ENCODE data around the gene TOM1L2. TPM values are rescaled to one million over a fixed set of nuclear protein-coding genes. Genes with fewer than 3 reads are reported as not detected.

The TOM1L2 gene
- total and polyA plus RNA-seq, 2 experiments from 2014 or later, result 25.5 to 31.0 TPM

- DNase-seq, result peak; percentile 40
- 85 to 90% methylated on average over 8 of the region's 8 CpGs for WGBS, 2 experiments (ENCODE audit: low coverage in 1 of 2, low lambda C conversion rate in 2 of 2, missing lambda C conversion rate in 2 of 2)
- Histone ChIP-seq H3K9me2 (ENCODE audit: insufficient read depth) (no peaks in the 10 kb centered on the region), H4K20me1 (ENCODE audit: insufficient read depth) (no peaks in the 10 kb centered on the region), H3K9me3 (ENCODE audit: low read depth) (no peaks in the 10 kb centered on the region), H2AFZ (no peak overlapping the region), H3F3A (ENCODE audit: insufficient read depth) (peaks cover 18% of the 10 kb centered on the region), H3K27ac (0 out of 2 replicates have a peak overlapping the region, but pooled peaks have one; percentile 1), H3K27me3 (replicated peaks; ENCODE audit: insufficient read depth) (no peaks in the 10 kb centered on the region), H3K36me3 (ENCODE audit: low read depth) (no peaks in the 10 kb centered on the region), H3K4me3 (no peak overlapping the region), H3K4me2 (ENCODE audit: unreplicated experiment) (peak overlapping the region; percentile 18), H3K79me2 (ENCODE audit: insufficient read depth) (no peaks in the 10 kb centered on the region), H3K4me1 (ENCODE audit: insufficient read depth) (peaks cover 33% of the 10 kb centered on the region), H3K9ac (no peak overlapping the region)
- TF ChIP-seq EZH2phosphoT487 (IDR thresholded peaks at IDR 0.05; ENCODE audit: insufficient read depth, low read depth) (no peak), EZH2 (IDR thresholded peaks at IDR 0.05; ENCODE audit: insufficient read depth, poor library complexity, severe bottlenecking) (no peak)
- in situ Hi-C loops (cut with MboI), result loop anchor here (25.0 kb wide), 1 partner anchor 167 kb away; the partner anchor contains the start of gene RAI1
These were observed 118.3 kb downstream of the TOM1L2 start for GRCh38 chr17:17853811-17854447.

- peaks cover 39% of the 10 kb centered on the region for H3K4me1 ChIP-seq (ENCODE audit: insufficient read depth)
- no peak overlapping the region for H3K4me2 ChIP-seq (ENCODE audit: unreplicated experiment)
- no peaks in the 10 kb centered on the region for H3K36me3 ChIP-seq (ENCODE audit: low read depth)
- 94 to 95% methylated on average over 3 of the region's 3 CpGs for WGBS, 2 experiments (ENCODE audit: low coverage in 1 of 2, low lambda C conversion rate in 2 of 2, missing lambda C conversion rate in 2 of 2)
- H2AFZ ChIP-seq, result no peak overlapping the region
- H3K9me2 ChIP-seq (ENCODE audit: insufficient read depth), result no peaks in the 10 kb centered on the region
- DNase-seq, result no peak
- H4K20me1 ChIP-seq (ENCODE audit: insufficient read depth), result no peaks in the 10 kb centered on the region
- no peak overlapping the region for H3K4me3 ChIP-seq
- in situ Hi-C loops (cut with MboI), result loop anchor here (25.0 kb wide), 1 partner anchor 166 kb away; the partner anchor contains the start of gene RAI1
- H3F3A ChIP-seq (ENCODE audit: insufficient read depth), result peaks cover 18% of the 10 kb centered on the region
- no peak overlapping the region for H3K27ac ChIP-seq
- TF ChIP-seq EZH2phosphoT487 (IDR thresholded peaks at IDR 0.05; ENCODE audit: insufficient read depth, low read depth), result no peak
- no peak for TF ChIP-seq EZH2 (IDR thresholded peaks at IDR 0.05; ENCODE audit: insufficient read depth, poor library complexity, severe bottlenecking)
- H3K27me3 ChIP-seq (replicated peaks; ENCODE audit: insufficient read depth), result no peaks in the 10 kb centered on the region
- H3K9ac ChIP-seq, result no peak overlapping the region
- H3K9me3 ChIP-seq (ENCODE audit: low read depth), result no peaks in the 10 kb centered on the region
- no peaks in the 10 kb centered on the region for H3K79me2 ChIP-seq (ENCODE audit: insufficient read depth)
These were observed 119.3 kb downstream of the TOM1L2 start for GRCh38 chr17:17852930-17853329.

- Histone ChIP-seq H3K27me3 (replicated peaks; ENCODE audit: insufficient read depth) (no peaks in the 10 kb centered on the region), H3K9ac (no peak overlapping the region), H3K4me2 (ENCODE audit: unreplicated experiment) (no peak overlapping the region), H4K20me1 (ENCODE audit: insufficient read depth) (no peaks in the 10 kb centered on the region), H3K79me2 (ENCODE audit: insufficient read depth) (no peaks in the 10 kb centered on the region), H2AFZ (no peak overlapping the region), H3K27ac (no peak overlapping the region), H3F3A (ENCODE audit: insufficient read depth) (peaks cover 18% of the 10 kb centered on the region), H3K4me3 (no peak overlapping the region), H3K36me3 (ENCODE audit: low read depth) (no peaks in the 10 kb centered on the region), H3K4me1 (ENCODE audit: insufficient read depth) (peaks cover 37% of the 10 kb centered on the region), H3K9me2 (ENCODE audit: insufficient read depth) (no peaks in the 10 kb centered on the region), H3K9me3 (ENCODE audit: low read depth) (no peaks in the 10 kb centered on the region)
- in situ Hi-C loops (cut with MboI), result loop anchor here (25.0 kb wide), 1 partner anchor 164 kb away; the partner anchor contains the start of gene RAI1
- no peak for DNase-seq
- WGBS, 2 experiments (ENCODE audit: low coverage in 1 of 2, low lambda C conversion rate in 2 of 2, missing lambda C conversion rate in 2 of 2), result 79 to 80% methylated on average over 21 of the region's 21 CpGs
- no peak for TF ChIP-seq EZH2phosphoT487 (IDR thresholded peaks at IDR 0.05; ENCODE audit: insufficient read depth, low read depth)
- no peak for TF ChIP-seq EZH2 (IDR thresholded peaks at IDR 0.05; ENCODE audit: insufficient read depth, poor library complexity, severe bottlenecking)
These were observed 120.8 kb downstream of the TOM1L2 start for GRCh38 chr17:17851103-17852002.

- Histone ChIP-seq H2AFZ (no peak overlapping the region), H3F3A (ENCODE audit: insufficient read depth) (peaks cover 18% of the 10 kb centered on the region), H3K4me2 (ENCODE audit: unreplicated experiment) (no peak overlapping the region), H3K36me3 (ENCODE audit: low read depth) (no peaks in the 10 kb centered on the region), H3K79me2 (ENCODE audit: insufficient read depth) (no peaks in the 10 kb centered on the region), H4K20me1 (ENCODE audit: insufficient read depth) (no peaks in the 10 kb centered on the region), H3K9ac (peak overlapping the region; percentile 35), H3K4me3 (no peak overlapping the region), H3K9me3 (ENCODE audit: low read depth) (no peaks in the 10 kb centered on the region), H3K4me1 (ENCODE audit: insufficient read depth) (peaks cover 29% of the 10 kb centered on the region), H3K27ac (peak overlapping the region; percentile 68), H3K27me3 (replicated peaks; ENCODE audit: insufficient read depth) (no peaks in the 10 kb centered on the region), H3K9me2 (ENCODE audit: insufficient read depth) (no peaks in the 10 kb centered on the region)
- in situ Hi-C loops (cut with MboI), result loop anchor here (25.0 kb wide), 1 partner anchor 163 kb away; the partner anchor contains the start of gene RAI1
- WGBS, 2 experiments (ENCODE audit: low coverage in 1 of 2, low lambda C conversion rate in 2 of 2, missing lambda C conversion rate in 2 of 2), result 46 to 56% methylated on average over 2 of the region's 2 CpGs
- TF ChIP-seq EZH2phosphoT487 (IDR thresholded peaks at IDR 0.05; ENCODE audit: insufficient read depth, low read depth), result no peak
- TF ChIP-seq EZH2 (IDR thresholded peaks at IDR 0.05; ENCODE audit: insufficient read depth, poor library complexity, severe bottlenecking), result no peak
- peak; percentile 67 for DNase-seq
These were observed 122.3 kb downstream of the TOM1L2 start for GRCh38 chr17:17849845-17850373.
